GM19043 (cell line): ENCODE data around the gene GRK3.

Experiments
- ATAC-seq: cut with Tn5 transposase; IDR thresholded peaks from one replicate; pipeline ENCODE4 v1.9.1; 2021; ENCODE audit warnings: low read depth; ENCODE audit not compliant: unreplicated experiment

The GRK3 gene

DNA sequence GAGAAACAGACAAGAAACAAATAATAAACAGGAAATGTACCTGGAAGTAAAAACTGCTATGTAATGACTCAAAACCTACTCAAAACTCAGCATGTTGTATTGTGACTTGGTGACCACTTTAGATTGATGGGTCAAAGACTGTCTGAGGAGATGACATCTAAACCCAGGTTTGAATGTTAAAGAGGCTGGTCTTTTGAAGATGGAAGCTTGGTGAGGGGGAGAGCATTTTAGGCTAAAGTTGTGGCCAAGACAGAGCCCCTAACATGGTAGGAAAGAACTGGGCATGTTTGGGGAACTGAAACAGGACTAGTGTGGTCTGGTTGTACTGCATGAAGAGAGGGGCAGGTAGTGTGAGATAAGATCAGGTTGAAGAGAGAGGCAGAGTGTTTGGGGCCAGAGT lies 92.2 kb downstream of the GRK3 start:
- ATAC-seq, result peak; percentile 69

DNA sequence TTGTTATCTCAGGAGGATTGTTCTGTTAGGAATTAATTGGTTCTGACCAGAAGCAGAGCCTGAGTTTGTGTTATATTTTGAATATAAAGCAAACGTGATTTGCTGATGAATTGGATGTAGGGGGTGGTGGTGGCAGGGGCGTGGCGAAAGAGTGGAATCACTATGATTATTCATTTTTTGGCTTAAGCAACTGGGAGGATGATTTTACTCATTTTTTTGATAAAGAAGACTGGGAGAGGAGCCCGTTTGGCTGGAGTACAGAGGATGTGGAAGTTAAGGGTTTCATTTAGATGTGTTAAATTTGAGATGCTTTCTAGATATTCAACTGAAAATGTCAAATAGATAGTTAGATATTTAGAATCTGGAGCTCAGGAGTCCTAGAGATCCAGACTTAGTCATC lies 94.2 kb downstream of the GRK3 start:
- no peak for ATAC-seq

DNA sequence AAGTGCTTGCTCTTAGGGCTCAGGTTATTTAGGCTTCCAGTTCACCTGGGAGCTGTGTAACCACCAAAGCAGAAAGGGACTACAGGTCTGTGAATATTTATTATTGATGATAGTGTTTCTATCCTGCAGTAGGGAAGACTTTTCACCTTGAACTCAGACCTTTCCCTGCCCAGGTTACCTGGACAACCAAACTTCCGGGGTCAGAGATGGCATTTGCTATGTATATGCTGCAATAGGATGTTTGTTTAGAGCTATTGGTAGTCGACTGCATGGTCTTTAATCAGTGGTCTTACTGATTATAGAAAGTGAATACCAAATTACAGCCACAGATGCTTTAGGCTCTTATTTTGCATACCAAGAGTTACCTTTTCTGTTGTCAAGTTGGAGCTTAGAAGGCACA lies 94.9 kb downstream of the GRK3 start:
- no peak for ATAC-seq

DNA sequence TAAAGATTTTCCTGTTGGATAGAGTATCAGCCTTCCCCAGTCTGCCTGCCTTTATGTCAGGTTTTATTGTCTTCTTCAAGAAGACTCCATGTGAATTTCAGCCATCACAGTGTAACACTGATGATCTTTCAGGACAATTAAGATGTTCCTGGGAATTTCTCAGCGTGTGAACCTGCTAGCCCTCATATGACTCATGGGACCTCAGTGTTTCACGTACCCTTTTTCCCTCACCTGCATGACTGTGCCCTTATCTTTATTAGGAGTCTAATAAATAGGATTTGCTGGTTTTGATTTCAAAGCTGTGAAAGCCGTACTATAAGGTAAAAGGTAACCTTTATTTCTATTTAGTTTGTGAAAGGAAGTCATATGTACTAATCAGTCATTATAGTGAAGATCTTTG lies 95.9 kb downstream of the GRK3 start:
- no peak for ATAC-seq

DNA sequence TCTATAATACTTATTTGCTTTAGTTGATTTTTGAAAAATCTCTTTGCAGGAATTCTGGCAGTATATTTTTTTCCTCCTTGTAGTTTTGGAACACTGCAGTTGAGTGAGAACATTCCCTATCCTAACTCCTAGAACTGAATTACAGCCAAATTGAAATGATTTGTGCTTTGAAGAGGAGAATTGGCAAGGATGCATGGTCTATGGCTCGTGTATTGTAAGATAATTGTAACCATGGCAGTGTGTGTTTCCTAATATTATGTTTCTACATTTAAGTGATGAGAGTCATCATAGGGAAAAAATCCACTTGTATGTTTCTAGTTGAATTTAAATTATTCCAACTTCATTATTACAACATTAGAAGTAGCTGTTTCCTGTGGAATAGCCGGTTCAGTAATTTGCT lies 96.6 kb downstream of the GRK3 start:
- ATAC-seq, result no peak

DNA sequence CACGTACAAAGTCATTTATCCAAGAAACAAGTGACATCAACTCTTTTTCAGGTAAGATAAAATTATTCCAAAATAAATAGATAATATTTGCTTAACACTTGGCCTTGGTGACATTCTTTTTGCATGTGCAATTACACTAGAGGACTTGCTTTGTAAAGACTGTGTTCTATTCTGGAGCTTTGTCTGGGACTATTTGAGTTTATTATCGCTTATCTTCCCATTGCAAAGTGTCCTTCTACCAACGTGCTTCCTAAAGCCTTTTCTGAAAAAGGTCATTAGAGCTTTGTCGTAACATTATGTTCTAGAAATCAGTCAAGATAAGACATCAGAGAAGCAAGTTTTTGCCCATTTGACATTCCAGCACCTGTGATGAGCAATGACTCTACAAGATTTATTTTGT lies 99.2 kb downstream of the GRK3 start:
- ATAC-seq, result no peak

DNA sequence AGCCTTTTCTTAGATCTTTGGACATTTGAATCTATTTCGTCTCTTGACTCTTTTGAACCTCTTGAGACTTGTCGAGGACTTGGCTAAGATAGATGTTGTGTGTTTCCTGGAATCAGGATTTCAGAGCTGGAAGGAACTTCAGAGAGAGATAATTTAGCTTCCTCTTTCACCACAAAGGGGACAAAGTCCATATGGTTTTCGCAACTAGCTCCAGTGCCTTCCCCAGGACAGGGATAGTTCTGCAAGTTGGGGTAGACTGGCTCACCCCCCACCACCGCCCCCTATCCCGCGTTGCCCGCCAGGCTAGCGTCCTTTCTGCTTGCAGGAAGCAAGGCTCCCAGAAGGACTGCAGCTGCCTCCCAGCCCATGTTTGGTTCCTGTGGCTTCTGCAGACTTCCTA lies 101.8 kb downstream of the GRK3 start:
- ATAC-seq, result no peak

DNA sequence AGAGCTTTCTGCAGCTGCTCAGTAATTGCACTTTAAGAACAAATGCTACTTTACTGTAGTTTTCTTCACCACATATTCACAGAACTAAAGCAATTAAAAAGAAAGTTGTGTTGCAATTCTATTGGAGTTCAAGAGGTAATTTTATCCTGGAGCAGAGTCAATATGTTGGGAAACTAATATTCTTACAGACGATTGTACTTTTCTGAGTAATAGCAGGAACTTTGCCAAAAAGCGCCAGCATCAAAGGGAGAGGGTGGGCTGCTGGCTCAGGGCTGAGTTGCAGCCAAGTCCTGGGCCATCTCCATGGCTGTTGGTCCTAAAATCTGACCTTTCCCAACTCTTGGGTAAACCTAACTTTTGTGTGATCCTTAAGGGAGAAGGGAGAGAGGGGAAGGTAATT lies 104.0 kb downstream of the GRK3 start:
- no peak for ATAC-seq

DNA sequence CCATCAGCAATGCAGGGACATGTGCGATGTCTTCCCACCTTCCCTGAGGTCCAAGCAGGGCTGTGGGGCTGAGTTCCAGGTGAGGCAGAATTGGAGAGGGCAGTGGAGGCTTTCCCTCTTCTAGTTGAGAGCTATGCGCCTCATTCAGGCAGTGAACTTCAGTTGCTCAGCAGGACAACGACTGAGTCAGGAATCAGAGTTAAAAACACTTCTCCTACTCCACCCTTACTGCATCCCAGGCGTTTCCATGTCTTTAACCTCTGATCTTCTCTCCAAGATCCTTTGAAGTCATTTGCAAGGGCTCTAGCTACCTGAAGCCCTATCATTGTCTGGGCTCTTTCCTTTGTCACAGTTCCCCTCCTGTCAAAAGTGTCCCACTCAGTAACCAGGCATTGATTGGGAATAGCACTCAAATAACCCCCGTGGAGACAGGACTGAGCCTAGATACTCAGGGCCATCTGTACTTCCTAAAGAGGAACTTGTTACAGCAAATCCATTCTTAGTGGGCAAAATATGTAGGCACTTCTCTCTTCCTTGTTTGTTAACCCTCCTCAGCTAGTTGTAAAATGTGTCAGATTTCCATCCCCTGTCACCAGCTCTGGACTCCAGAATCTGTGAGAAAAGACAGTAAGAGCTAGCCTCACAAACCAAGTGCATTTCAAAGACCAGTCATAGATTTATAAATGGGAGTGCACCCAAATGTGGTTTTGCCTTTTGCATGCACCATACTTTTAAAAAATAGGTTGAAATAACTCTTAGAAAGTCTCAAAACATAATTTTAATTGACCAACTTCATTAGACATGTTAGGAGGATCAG lies 105.0 kb downstream of the GRK3 start:
- ATAC-seq, result no peak

DNA sequence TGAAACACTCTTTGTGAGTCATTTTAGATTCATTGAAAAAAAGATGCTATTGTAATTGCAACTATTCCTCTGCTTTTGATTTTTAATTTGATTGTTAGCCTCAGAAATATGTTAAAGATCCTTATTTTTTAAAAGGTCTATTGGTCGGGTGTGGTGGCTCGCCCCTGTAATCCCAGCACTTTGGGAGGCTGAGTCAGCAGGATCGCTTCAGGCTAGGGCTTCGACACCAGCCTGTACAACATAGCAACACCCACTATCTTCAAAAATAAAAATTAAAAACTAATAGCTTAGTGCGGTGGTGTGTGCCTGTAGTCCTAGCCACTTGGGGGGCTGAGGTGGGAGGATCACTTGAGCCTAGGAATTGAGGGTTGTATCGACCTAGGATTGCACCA lies 105.6 kb downstream of the GRK3 start:
- ATAC-seq, result no peak

DNA sequence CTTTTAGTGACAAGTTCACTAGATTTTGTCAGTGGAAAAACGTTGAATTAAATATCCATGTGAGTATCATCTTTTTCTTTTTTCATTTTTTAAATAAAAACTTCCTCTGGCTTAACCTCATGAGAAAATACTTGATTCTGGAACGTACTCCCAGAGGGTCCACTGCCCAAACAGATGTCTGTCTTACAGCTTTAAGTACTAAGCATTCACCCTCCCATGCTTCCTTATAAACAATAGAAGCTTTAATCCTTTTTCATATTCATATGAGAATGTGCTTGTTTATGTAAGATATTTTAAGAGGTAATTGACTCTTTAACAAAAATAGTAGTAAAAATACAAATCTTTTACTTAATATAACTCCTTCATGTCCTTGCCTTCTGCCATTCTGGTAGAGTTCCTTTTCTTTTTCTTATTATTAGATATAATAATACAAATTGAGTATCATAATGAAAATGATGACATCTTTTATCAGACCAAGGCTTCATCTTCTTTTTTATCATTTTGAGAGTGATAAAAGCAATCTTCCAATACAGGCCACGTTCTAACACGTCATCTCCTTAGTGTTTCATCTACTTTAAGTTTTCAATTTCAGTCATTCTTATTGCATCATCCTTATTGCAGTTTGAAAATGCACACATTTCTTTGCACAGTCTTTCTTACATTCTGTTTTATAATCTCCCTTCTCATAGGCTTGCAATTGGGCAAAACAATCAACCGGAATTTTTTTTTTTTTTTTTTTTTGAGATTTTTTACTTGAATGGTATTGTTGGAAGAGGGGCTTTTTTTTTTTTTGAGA lies 108.0 kb downstream of the GRK3 start:
- ATAC-seq, result no peak

DNA sequence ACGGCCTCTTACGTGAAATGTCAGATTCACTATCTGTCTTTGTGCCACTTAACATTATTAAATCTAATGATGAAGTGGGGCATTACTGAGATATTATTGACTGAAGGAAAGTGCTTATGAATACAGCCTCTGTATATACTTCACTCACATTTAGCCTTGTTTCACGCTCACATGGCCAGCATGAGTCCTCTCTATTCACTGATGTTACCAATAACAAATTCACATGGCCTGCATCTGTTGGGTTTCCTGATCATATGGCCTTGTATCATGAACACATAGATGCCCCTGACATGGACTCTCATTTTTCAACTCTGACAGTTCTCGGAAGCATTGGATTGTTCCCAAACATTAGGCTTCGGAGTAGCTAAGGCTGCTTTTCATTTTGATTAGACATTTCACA lies 109.2 kb downstream of the GRK3 start:
- no peak for ATAC-seq

DNA sequence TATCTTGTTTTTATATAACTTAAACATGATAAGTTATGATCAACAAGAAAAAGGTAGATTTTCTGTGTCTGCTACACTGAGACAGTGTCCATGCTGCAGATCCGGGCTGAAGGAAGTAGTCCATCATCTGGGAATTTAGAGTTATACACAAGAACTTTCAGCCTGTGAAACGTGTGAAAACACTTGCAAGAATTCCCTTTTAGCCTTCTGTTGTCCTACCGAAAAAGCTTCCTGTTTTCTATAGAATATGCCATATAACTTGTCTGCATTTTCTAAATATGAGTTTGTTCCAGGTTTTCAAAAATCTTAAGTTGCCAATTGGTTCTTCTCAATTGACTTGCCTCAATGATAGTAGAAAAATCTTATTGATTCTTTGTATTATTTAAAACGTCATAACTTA lies 113.2 kb downstream of the GRK3 start:
- ATAC-seq, result no peak

DNA sequence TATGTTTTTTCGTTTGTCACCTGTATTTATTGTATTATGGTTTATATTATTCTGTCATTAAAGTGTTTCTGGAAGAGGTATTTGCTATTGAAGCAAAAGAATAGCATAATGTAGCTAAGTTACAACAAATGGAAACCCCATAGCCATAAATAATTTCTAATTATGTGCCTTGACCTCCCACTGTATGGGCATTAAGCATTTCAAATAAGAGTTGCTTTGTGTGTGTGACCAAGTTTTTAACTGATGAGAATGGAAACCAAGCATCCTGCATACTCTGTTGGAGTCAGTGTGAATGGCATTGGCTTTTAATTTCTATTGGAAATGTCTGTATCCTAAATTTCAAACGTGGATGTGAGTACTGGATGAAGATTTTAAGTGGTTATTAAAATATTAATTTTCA lies 115.6 kb downstream of the GRK3 start:
- ATAC-seq, result no peak

DNA sequence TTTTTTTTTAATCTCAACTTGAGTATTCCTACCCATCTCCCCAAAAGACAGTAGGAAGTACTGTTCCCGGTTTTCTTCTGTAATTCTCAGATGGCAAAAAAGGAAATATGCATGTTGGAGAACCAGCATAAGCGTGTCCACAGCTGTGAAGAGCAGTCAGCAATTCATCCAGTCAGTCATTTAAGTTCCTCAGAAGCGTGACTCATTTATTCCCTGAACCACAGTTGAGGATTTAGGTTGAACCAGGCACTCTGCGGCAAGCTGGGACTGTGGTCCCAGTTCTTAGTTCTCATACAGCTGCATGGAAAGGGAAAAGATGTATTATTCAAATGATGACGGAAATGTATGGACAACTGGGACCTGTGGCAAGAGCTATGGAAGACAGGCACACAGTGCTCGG lies 116.5 kb downstream of the GRK3 start:
- no peak for ATAC-seq

DNA sequence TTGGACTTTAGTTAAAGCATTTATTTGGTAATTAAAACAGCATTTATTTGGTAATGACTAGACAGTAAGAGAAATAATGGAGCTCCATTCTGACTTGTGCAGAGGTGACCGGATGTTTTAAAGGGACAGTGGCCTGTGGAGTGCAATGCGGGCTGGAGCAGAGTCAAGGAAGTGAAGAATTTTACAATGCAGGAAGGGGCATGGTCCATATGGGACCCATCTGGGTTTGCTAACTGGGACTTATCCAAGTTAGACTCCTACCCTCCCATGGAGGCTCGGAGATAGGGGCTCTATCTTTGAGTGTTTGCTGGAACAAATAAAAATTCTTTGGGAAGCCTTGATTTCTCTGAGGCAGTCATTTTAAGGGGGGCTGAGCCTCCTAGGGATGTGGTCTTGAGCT lies 117.6 kb downstream of the GRK3 start:
- no peak for ATAC-seq

DNA sequence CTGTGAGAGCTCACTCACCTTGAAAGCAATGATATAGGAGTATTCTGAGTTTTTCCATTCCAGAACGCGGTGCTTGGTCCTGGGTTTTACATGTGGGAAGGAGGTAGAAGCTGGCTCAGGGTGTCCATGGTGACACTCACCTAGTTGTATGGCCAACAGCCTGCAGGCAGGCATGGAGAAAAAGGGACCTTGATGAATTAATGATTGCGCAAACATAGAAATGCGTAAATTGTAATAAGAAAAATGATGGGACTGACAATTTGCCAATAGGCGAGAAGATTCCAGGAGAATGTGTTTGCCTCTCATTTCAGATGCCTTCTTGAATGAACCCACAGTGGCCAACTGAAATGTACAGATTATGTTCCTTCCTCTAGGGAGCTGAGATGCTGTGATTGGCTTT lies 124.2 kb downstream of the GRK3 start:
- no peak for ATAC-seq

DNA sequence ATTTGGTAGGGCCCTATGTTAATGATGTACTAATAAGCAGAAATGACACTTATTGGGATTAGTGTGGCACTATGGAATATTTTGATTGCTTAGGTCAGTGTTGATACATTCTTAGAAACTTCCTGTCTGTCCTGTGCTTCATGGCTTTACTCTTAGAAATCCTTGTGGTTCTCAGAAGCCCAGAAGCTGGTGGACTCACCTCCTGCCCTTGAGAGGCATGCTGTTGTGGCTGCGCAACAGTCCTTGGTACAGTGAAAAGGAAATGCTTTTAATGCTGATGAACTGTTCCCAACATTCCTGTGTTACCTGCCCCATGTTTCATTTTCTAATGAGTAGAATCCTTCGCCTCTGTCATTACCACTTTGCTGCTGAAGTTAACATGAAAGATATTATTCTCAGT lies 125.2 kb downstream of the GRK3 start:
- no peak for ATAC-seq

DNA sequence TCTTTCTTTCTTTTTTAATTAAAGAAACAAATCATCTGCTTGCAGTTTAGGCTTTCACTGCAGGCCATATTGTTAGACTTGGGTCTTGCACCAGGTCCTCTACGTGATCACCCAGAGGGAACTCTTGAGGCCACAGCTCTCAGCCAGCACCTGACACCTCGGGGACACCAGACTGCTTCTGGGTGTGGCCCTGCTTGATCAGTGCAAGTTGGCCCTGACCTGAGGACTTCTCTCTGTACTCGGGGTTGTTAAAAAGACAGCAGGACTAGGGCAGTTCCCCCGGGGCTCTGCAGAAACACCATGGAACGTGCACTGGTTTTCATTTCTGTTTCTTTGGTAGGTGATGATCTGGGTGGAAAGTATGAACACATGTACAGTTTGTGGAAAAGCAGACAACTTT lies 126.3 kb downstream of the GRK3 start:
- ATAC-seq, result no peak

DNA sequence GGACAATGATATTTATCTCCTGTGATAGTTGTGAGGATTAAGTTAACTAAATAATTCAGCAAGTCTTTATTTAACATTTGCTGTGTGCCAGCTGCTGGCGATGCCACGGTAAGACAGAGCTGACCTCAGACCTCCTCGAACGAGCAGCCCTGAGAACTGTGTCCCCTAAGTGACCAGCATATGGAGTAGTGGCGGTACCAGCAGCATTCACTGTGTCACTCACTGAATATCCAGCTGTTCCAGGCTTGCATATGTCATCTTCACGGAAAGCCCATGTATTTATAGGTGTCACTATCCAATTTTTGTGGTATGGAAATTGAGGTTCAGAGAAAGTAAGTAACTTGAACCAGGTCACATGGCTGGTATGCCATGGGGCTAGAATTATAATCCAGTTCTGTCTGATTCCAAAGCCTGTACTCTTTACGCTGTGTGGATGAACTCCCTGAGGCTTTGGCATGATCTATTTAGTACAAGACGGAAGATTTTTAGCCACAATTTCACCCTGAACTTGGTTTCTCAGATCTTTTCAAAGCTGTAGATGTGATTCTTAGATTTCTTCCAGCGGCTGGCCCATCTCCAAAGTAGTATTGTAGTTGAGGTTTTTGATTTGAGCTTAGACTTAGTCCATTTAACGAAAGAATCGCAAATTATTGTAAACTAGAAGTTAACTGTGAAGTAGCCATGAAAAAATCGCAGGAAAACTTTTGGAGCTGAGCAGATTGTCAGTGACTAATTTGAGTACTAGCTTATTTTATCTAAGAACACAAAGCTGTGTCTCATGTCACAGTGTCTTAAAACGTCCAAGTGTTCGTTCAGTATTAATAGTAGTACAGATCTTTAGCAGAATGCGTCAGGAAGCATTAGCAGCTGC lies 128.2 kb downstream of the GRK3 start:
- no peak for ATAC-seq

DNA sequence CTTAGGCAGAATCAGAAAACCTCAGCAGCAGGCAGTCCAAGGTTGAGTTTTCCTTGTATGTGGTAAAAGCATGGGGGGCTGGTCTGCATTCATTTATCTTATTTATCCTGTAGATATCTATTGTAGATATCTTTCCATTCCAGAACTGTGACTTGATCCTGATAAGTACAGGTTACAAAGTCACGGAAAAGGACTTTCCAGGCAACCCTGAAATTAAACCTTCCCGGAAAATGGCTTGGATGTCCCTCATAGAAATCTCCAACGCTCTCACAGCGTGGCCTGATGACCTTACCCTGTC lies 128.7 kb downstream of the GRK3 start:
- ATAC-seq, result no peak
